ENCODE results near the gene SPACDR.

Gene SPACDR

GRCh38 chr7:100483722-100484672 lies 19.9 kb upstream of the SPACDR start, which contains the start of gene NYAP1:
Gene NYAP1, plus strand, starts transcription at chr7:100483927. Its CDS starts 1,385 bp downstream, at chr7:100485312.
- no peak within 1 kb of the TSS for H3K9ac ChIP-seq (ENCODE audit: low read depth, low read length)
- peaks cover 3% of the 10 kb centered on the region for H3K4me1 ChIP-seq (ENCODE audit: control insufficient read depth, insufficient read depth, low read length)
- H3K27me3 ChIP-seq (ENCODE audit: control insufficient read depth, insufficient read depth, low read length) = no peaks in the 10 kb centered on the region
- H3K4me3 ChIP-seq (ENCODE audit: low read depth, low read length) = peak within 1 kb of the TSS; percentile 67
- H3K36me3 ChIP-seq (ENCODE audit: control insufficient read depth, insufficient read depth, low read length) = no peaks in the 10 kb centered on the region
- H3K9me3 ChIP-seq (ENCODE audit: control insufficient read depth, insufficient read depth, low read length) = no peaks in the 10 kb centered on the region

- Histone ChIP-seq H3K27me3 (ENCODE audit: control insufficient read depth, insufficient read depth, low read length) (no peaks in the 10 kb centered on the region), H3K4me1 (ENCODE audit: control insufficient read depth, insufficient read depth, low read length) (peaks cover 3% of the 10 kb centered on the region)
Observed at GRCh38 chr7:100483090-100483721, 19.1 kb upstream of the SPACDR start.

GRCh38 chr7:100482728-100483089 lies 18.6 kb upstream of the SPACDR start:
- Histone ChIP-seq H3K4me3 (ENCODE audit: low read depth, low read length) (peak overlapping the region; percentile 54), H3K9ac (ENCODE audit: low read depth, low read length) (no peak overlapping the region), H3K27me3 (ENCODE audit: control insufficient read depth, insufficient read depth, low read length) (no peaks in the 10 kb centered on the region), H3K36me3 (ENCODE audit: control insufficient read depth, insufficient read depth, low read length) (no peaks in the 10 kb centered on the region), H3K9me3 (ENCODE audit: control insufficient read depth, insufficient read depth, low read length) (no peaks in the 10 kb centered on the region), H3K4me1 (ENCODE audit: control insufficient read depth, insufficient read depth, low read length) (peaks cover 3% of the 10 kb centered on the region)

More at GRCh38 chr7:100483090-100483721, 19.1 kb upstream of the SPACDR start:
- Histone ChIP-seq H3K4me3 (ENCODE audit: low read depth, low read length) (peak overlapping the region; percentile 54), H3K36me3 (ENCODE audit: control insufficient read depth, insufficient read depth, low read length) (no peaks in the 10 kb centered on the region), H3K9me3 (ENCODE audit: control insufficient read depth, insufficient read depth, low read length) (no peaks in the 10 kb centered on the region), H3K9ac (ENCODE audit: low read depth, low read length) (no peak overlapping the region)

- Histone ChIP-seq H3K27me3 (ENCODE audit: control insufficient read depth, insufficient read depth, low read length) (no peaks in the 10 kb centered on the region), H3K4me3 (ENCODE audit: low read depth, low read length) (no peak overlapping the region), H3K9ac (ENCODE audit: low read depth, low read length) (no peak overlapping the region), H3K4me1 (ENCODE audit: control insufficient read depth, insufficient read depth, low read length) (peaks cover 3% of the 10 kb centered on the region), H3K36me3 (ENCODE audit: control insufficient read depth, insufficient read depth, low read length) (peaks cover 5% of the 10 kb centered on the region), H3K9me3 (ENCODE audit: control insufficient read depth, insufficient read depth, low read length) (no peaks in the 10 kb centered on the region)
Observed at GRCh38 chr7:100481466-100481865, 17.4 kb upstream of the SPACDR start.

GRCh38 chr7:100478958-100479660 lies 15.0 kb upstream of the SPACDR start, which contains the start of gene TSC22D4:
Gene TSC22D4, minus strand, starts transcription at chr7:100479214. Its CDS starts 1,176 bp downstream, at chr7:100478038.
- no peaks in the 10 kb centered on the region for H3K27me3 ChIP-seq (ENCODE audit: control insufficient read depth, insufficient read depth, low read length)
- H3K4me1 ChIP-seq (ENCODE audit: control insufficient read depth, insufficient read depth, low read length) = peaks cover 2% of the 10 kb centered on the region
- peak within 1 kb of the TSS; percentile 91 for H3K4me3 ChIP-seq (ENCODE audit: low read depth, low read length)
- H3K9ac ChIP-seq (ENCODE audit: low read depth, low read length) = peak within 1 kb of the TSS; percentile 70
- H3K9me3 ChIP-seq (ENCODE audit: control insufficient read depth, insufficient read depth, low read length) = no peaks in the 10 kb centered on the region
- H3K36me3 ChIP-seq (ENCODE audit: control insufficient read depth, insufficient read depth, low read length) = peaks cover 8% of the 10 kb centered on the region

GRCh38 chr7:100477871-100478267 lies 13.8 kb upstream of the SPACDR start:
- H3K36me3 ChIP-seq (ENCODE audit: control insufficient read depth, insufficient read depth, low read length) = peaks cover 8% of the 10 kb centered on the region
- H3K27me3 ChIP-seq (ENCODE audit: control insufficient read depth, insufficient read depth, low read length) = no peaks in the 10 kb centered on the region
- H3K9ac ChIP-seq (ENCODE audit: low read depth, low read length) = no peak overlapping the region
- peaks cover 2% of the 10 kb centered on the region for H3K4me1 ChIP-seq (ENCODE audit: control insufficient read depth, insufficient read depth, low read length)
- peak overlapping the region; percentile 91 for H3K4me3 ChIP-seq (ENCODE audit: low read depth, low read length)
- no peaks in the 10 kb centered on the region for H3K9me3 ChIP-seq (ENCODE audit: control insufficient read depth, insufficient read depth, low read length)

- Histone ChIP-seq H3K9ac (ENCODE audit: low read depth, low read length) (no peak overlapping the region), H3K4me1 (ENCODE audit: control insufficient read depth, insufficient read depth, low read length) (peaks cover 2% of the 10 kb centered on the region), H3K4me3 (ENCODE audit: low read depth, low read length) (peak overlapping the region; percentile 39), H3K27me3 (ENCODE audit: control insufficient read depth, insufficient read depth, low read length) (no peaks in the 10 kb centered on the region), H3K9me3 (ENCODE audit: control insufficient read depth, insufficient read depth, low read length) (no peaks in the 10 kb centered on the region), H3K36me3 (ENCODE audit: control insufficient read depth, insufficient read depth, low read length) (peaks cover 8% of the 10 kb centered on the region)
Observed at GRCh38 chr7:100476903-100477870, 13.1 kb upstream of the SPACDR start.

- Histone ChIP-seq H3K9me3 (ENCODE audit: control insufficient read depth, insufficient read depth, low read length) (no peaks in the 10 kb centered on the region), H3K36me3 (ENCODE audit: control insufficient read depth, insufficient read depth, low read length) (peaks cover 8% of the 10 kb centered on the region), H3K4me1 (ENCODE audit: control insufficient read depth, insufficient read depth, low read length) (peaks cover 4% of the 10 kb centered on the region), H3K4me3 (ENCODE audit: low read depth, low read length) (no peak overlapping the region), H3K27me3 (ENCODE audit: control insufficient read depth, insufficient read depth, low read length) (no peaks in the 10 kb centered on the region), H3K9ac (ENCODE audit: low read depth, low read length) (peak overlapping the region; percentile 24)
Observed at GRCh38 chr7:100476101-100476780, 12.2 kb upstream of the SPACDR start.

- Histone ChIP-seq H3K4me1 (ENCODE audit: control insufficient read depth, insufficient read depth, low read length) (peaks cover 4% of the 10 kb centered on the region), H3K36me3 (ENCODE audit: control insufficient read depth, insufficient read depth, low read length) (peaks cover 8% of the 10 kb centered on the region), H3K27me3 (ENCODE audit: control insufficient read depth, insufficient read depth, low read length) (no peaks in the 10 kb centered on the region), H3K9ac (ENCODE audit: low read depth, low read length) (peak overlapping the region; percentile 24), H3K4me3 (ENCODE audit: low read depth, low read length) (no peak overlapping the region), H3K9me3 (ENCODE audit: control insufficient read depth, insufficient read depth, low read length) (no peaks in the 10 kb centered on the region)
Observed at GRCh38 chr7:100475549-100475948, 11.5 kb upstream of the SPACDR start.

GRCh38 chr7:100472854-100473499 lies 8.9 kb upstream of the SPACDR start:
- no peak overlapping the region for H3K4me3 ChIP-seq (ENCODE audit: low read depth, low read length)
- no peaks in the 10 kb centered on the region for H3K27me3 ChIP-seq (ENCODE audit: control insufficient read depth, insufficient read depth, low read length)

More at GRCh38 chr7:100472854-100473499, 8.9 kb upstream of the SPACDR start:
- no peak overlapping the region for H3K9ac ChIP-seq (ENCODE audit: low read depth, low read length)
- peaks cover 4% of the 10 kb centered on the region for H3K4me1 ChIP-seq (ENCODE audit: control insufficient read depth, insufficient read depth, low read length)
- H3K9me3 ChIP-seq (ENCODE audit: control insufficient read depth, insufficient read depth, low read length) = no peaks in the 10 kb centered on the region
- H3K36me3 ChIP-seq (ENCODE audit: control insufficient read depth, insufficient read depth, low read length) = peaks cover 8% of the 10 kb centered on the region

All from iPS-15b (cell line).